Ishikawa (cell line): ENCODE measurements around the gene UNC79.

Source experiments
- CEBPB ChIP-seq: IDR thresholded peaks from 2 replicates; pipeline ENCODE4 v1.6.1; 2012
- CREB1 ChIP-seq: IDR thresholded peaks from 2 replicates; pipeline ENCODE4 v1.6.1; 2012; ENCODE audit warnings: low read depth
- EGR1 ChIP-seq: IDR thresholded peaks from 2 replicates; pipeline ENCODE4 v1.6.1; 2012
- EP300 ChIP-seq: IDR thresholded peaks from 2 replicates; pipeline ENCODE4 v1.6.1; 2012; ENCODE audit warnings: borderline replicate concordance
- FOXM1 ChIP-seq: IDR thresholded peaks from 2 replicates; pipeline ENCODE4 v1.6.1; 2012; ENCODE audit warnings: low read depth, borderline replicate concordance
- MAX ChIP-seq: IDR thresholded peaks from 2 replicates; pipeline ENCODE4 v1.6.1; 2012
- NFIC ChIP-seq: IDR thresholded peaks from 2 replicates; pipeline ENCODE4 v1.6.1; 2012
- RAD21 ChIP-seq: IDR thresholded peaks from 2 replicates; pipeline ENCODE4 v1.6.1; 2012; ENCODE audit warnings: low read depth
- REST ChIP-seq: IDR thresholded peaks from 2 replicates; pipeline ENCODE4 v1.6.1; 2012; ENCODE audit warnings: low read depth, mild to moderate bottlenecking
- TAF1 ChIP-seq: IDR thresholded peaks from 2 replicates; pipeline ENCODE4 v1.6.1; 2012; ENCODE audit warnings: low read depth, mild to moderate bottlenecking
- TCF12 ChIP-seq: IDR thresholded peaks from 2 replicates; pipeline ENCODE4 v1.6.1; 2012; ENCODE audit warnings: low read depth
- TEAD4 ChIP-seq: IDR thresholded peaks from 2 replicates; pipeline ENCODE4 v1.6.1; 2012
- USF1 ChIP-seq: IDR thresholded peaks from 2 replicates; pipeline ENCODE4 v1.6.1; 2012
- YY1 ChIP-seq: IDR thresholded peaks from 2 replicates; pipeline ENCODE4 v1.6.1; 2012; ENCODE audit warnings: low read depth
- ZBTB7A ChIP-seq: IDR thresholded peaks from 2 replicates; pipeline ENCODE4 v1.6.1; 2012; ENCODE audit warnings: low read depth

The UNC79 gene

GRCh38 chr14:93725993-93726392 lies 295.3 kb downstream of the UNC79 start:
- TF ChIP-seq TAF1 = no peak
- TF ChIP-seq RAD21 = no peak
- TF ChIP-seq CEBPB = no peak
- no peak for TF ChIP-seq REST
- no peak for TF ChIP-seq EP300
- no peak for TF ChIP-seq MAX
- TF ChIP-seq CREB1 = no peak
- TF ChIP-seq YY1 = no peak
- TF ChIP-seq TEAD4 = no peak
- TF ChIP-seq USF1 = no peak
- TF ChIP-seq NFIC = no peak
- TF ChIP-seq ZBTB7A = no peak
- TF ChIP-seq EGR1 = no peak
- no peak for TF ChIP-seq FOXM1
- no peak for TF ChIP-seq TCF12

- no peak for TF ChIP-seq NFIC
- TF ChIP-seq TAF1 = no peak
Measured at GRCh38 chr14:93727039-93727740, 296.5 kb downstream of the UNC79 start.

- TF ChIP-seq ZBTB7A (no peak), EP300 (no peak), USF1 (no peak), FOXM1 (no peak), EGR1 (no peak), CEBPB (no peak), TCF12 (no peak), TAF1 (no peak), NFIC (no peak)
Measured at GRCh38 chr14:93727917-93728650, 297.3 kb downstream of the UNC79 start.

- no peak for TF ChIP-seq NFIC
- TF ChIP-seq TAF1 = no peak
- no peak for TF ChIP-seq ZBTB7A
- no peak for TF ChIP-seq TEAD4
- TF ChIP-seq CREB1 = no peak
- TF ChIP-seq EP300 = no peak
- no peak for TF ChIP-seq RAD21
- no peak for TF ChIP-seq YY1
- no peak for TF ChIP-seq EGR1
- no peak for TF ChIP-seq USF1
- TF ChIP-seq REST = no peak
- TF ChIP-seq TCF12 = no peak
- TF ChIP-seq FOXM1 = no peak
- TF ChIP-seq CEBPB = no peak
- no peak for TF ChIP-seq MAX
Measured at GRCh38 chr14:93728651-93729016, 297.9 kb downstream of the UNC79 start.

GRCh38 chr14:93729993-93730392 lies 299.3 kb downstream of the UNC79 start:
- TF ChIP-seq RAD21 (no peak), TEAD4 (no peak), MAX (no peak), CEBPB (no peak), EGR1 (no peak), REST (no peak), YY1 (no peak), TAF1 (no peak)
